Measurements from ENCODE around the gene ATP10A. TPM values are rescaled to one million over a fixed set of nuclear protein-coding genes. Genes with fewer than 3 reads are reported as not detected.

Gene ATP10A
- total RNA-seq (2021) (2.1 to 2.4 TPM (median 2.1 TPM) in 3 replicates), Bru-seq, nascent RNA (percentile 33 among the genes with signal in this experiment)
- long read RNA-seq, experiment 1, full-length matches to known transcripts: 2 of 14 reads
- long read RNA-seq, experiment 1, partial matches to known transcripts: 7 of 14 reads
- long read RNA-seq, experiment 1, other reads (novel, unspliced or antisense): 5 of 14 reads
- long read RNA-seq, experiment 2, partial matches to known transcripts: 1 of 3 reads
- long read RNA-seq, experiment 2, other reads (novel, unspliced or antisense): 2 of 3 reads
- long read RNA-seq, experiment 3, partial matches to known transcripts: 1 of 1 reads
- long read RNA-seq, experiment 3, other reads (novel, unspliced or antisense): 0 of 1 reads

GRCh38 chr15:25863111-25863967 is at the start of gene ATP10A:
ATP10A (minus strand) TSS chr15:25863327; CDS start chr15:25863096, 231 bp downstream.
- ATAC-seq (peak; percentile 49), DNase-seq (ENCODE audit: low spot score) (peak; percentile 44)
- Mint-ChIP-seq H3K4me3 (peak within 1 kb of the TSS; percentile 77), H3K36me3 (no peaks in the 10 kb centered on the region), H3K27ac (no peak within 1 kb of the TSS), H3K27me3 (ENCODE audit: low read depth) (peaks cover 62% of the 10 kb centered on the region), H3K4me1 (peaks cover 14% of the 10 kb centered on the region), H3K9me3 (no peaks in the 10 kb centered on the region)
- 0 out of 2 replicates have a peak, but pooled peaks have one; percentile 28 for TF ChIP-seq CBFB (CRISPR knock-in tag; IDR thresholded peaks at IDR 0.05; ENCODE audit: low read depth)
- no peak for TF ChIP-seq FOXP1 (CRISPR knock-in tag; IDR thresholded peaks at IDR 0.05; ENCODE audit: borderline replicate concordance)
- 0 out of 2 replicates have a peak, but pooled peaks have one; percentile 35 for TF ChIP-seq E2F5 (CRISPR knock-in tag; IDR thresholded peaks at IDR 0.05)
- TF ChIP-seq ZNF138 (CRISPR knock-in tag; conservative IDR thresholded peaks at IDR 0.05): no peak
- ChIA-PET CTCF (interaction anchor here (0.5 to 1.8 kb wide), 3 partner anchors 80 to 195 kb away, joined by 4 to 7 read pairs (median 6); no protein-coding TSS in a partner anchor), POLR2A (no interaction called here)

- peaks cover 9% of the 10 kb centered on the region for H3K36me3 Mint-ChIP-seq
- no peak for TF ChIP-seq AR (CRISPR knock-in tag; IDR thresholded peaks at IDR 0.05)
- no peak overlapping the region for H3K27ac Mint-ChIP-seq
- POLR2A ChIA-PET: no interaction called here
- DNase-seq (ENCODE audit: low spot score): no peak
- no peak overlapping the region for H3K4me3 Mint-ChIP-seq
- H3K9me3 Mint-ChIP-seq: peaks cover 22% of the 10 kb centered on the region
- H3K4me1 Mint-ChIP-seq: peaks cover 8% of the 10 kb centered on the region
- H3K27me3 Mint-ChIP-seq (ENCODE audit: low read depth): no peaks in the 10 kb centered on the region
- no peak for ATAC-seq
- CTCF ChIA-PET: no interaction called here
These were observed 48.9 kb upstream of the ATP10A start for GRCh38 chr15:25912035-25912434.

GRCh38 chr15:25910832-25911231 is 47.7 kb upstream of the ATP10A start:
- H3K27me3 Mint-ChIP-seq (ENCODE audit: low read depth): no peaks in the 10 kb centered on the region
- peaks cover 22% of the 10 kb centered on the region for H3K9me3 Mint-ChIP-seq
- CTCF ChIA-PET: no interaction called here
- POLR2A ChIA-PET: no interaction called here
- DNase-seq (ENCODE audit: low spot score): no peak
- H3K36me3 Mint-ChIP-seq: peaks cover 9% of the 10 kb centered on the region
- no peak overlapping the region for H3K4me3 Mint-ChIP-seq
- TF ChIP-seq STAT6 (CRISPR knock-in tag; conservative IDR thresholded peaks at IDR 0.05; ENCODE audit: low read depth): no peak
- no peak for TF ChIP-seq ZNF512 (CRISPR knock-in tag; IDR thresholded peaks at IDR 0.05; ENCODE audit: borderline replicate concordance)
- no peak for TF ChIP-seq ELF4 (CRISPR knock-in tag; IDR thresholded peaks at IDR 0.05; ENCODE audit: low read depth)
- no peak for TF ChIP-seq CDX4 (CRISPR knock-in tag; IDR thresholded peaks at IDR 0.05; ENCODE audit: borderline replicate concordance)
- no peak for TF ChIP-seq E2F1 (CRISPR knock-in tag; IDR thresholded peaks at IDR 0.05)
- no peak for TF ChIP-seq ZNF423 (CRISPR knock-in tag; IDR thresholded peaks at IDR 0.05)
- TF ChIP-seq MYBL2 (CRISPR knock-in tag; IDR thresholded peaks at IDR 0.05): no peak
- no peak for TF ChIP-seq PRRX2 (CRISPR knock-in tag; IDR thresholded peaks at IDR 0.05)
- no peak for ATAC-seq
- H3K27ac Mint-ChIP-seq: no peak overlapping the region
- H3K4me1 Mint-ChIP-seq: peaks cover 8% of the 10 kb centered on the region

All from WTC11 (cell line).